Measurements from ENCODE around the gene HDDC2.
A peak's percentile ranks its signal among the peaks of the same experiment; 100 is the strongest.

HDDC2 gene, protein sequence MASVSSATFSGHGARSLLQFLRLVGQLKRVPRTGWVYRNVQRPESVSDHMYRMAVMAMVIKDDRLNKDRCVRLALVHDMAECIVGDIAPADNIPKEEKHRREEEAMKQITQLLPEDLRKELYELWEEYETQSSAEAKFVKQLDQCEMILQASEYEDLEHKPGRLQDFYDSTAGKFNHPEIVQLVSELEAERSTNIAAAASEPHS

GRCh38 chr6:125301435-125302391 lies at the start of gene HDDC2:
TSS of gene HDDC2 (minus strand) at chr6:125301967. CDS start at chr6:125301932, 35 bp downstream.
- DNase-seq (ENCODE audit: low read depth): no peak
- peak within 1 kb of the TSS; percentile 71 for H3K4me3 ChIP-seq (ENCODE audit: low read length)
- TF ChIP-seq CTCF (conservative IDR thresholded peaks at IDR 0.05; ENCODE audit: low read depth, low read length): no peak

DNA sequence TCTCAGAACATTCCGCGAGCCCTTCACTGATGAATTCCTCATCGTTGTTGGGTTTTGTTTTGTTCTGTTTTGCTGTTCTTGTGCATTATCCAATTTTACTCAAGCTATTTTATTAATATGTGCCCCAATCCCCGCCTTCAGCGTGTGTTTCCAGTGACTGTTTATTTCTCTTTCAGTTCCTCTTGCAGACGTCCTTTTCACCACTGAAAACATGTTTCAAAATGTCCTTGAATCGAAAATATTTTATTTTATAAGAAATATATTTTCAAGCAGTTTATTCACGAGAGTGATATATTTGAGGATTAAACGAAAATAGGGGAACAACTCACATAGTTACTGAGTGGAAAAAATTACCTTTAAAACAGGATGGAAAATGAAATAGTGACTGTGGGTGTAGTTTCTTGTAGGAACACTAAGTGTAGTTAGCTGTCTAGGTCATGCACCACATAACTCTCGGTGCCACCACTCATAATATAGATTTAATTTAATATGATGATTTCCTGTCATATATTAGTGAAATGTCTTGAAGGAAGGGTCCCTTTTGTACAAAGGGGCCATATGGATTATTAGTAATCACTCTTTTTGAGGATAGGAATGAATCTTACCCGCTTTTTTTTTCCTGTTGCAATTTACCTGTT lies 45.3 kb upstream of the HDDC2 start:
- TF ChIP-seq CTCF (conservative IDR thresholded peaks at IDR 0.05; ENCODE audit: low read depth, low read length): no peak
- no peak overlapping the region for H3K4me3 ChIP-seq (ENCODE audit: low read length)
- DNase-seq (ENCODE audit: low read depth): no peak

DNA sequence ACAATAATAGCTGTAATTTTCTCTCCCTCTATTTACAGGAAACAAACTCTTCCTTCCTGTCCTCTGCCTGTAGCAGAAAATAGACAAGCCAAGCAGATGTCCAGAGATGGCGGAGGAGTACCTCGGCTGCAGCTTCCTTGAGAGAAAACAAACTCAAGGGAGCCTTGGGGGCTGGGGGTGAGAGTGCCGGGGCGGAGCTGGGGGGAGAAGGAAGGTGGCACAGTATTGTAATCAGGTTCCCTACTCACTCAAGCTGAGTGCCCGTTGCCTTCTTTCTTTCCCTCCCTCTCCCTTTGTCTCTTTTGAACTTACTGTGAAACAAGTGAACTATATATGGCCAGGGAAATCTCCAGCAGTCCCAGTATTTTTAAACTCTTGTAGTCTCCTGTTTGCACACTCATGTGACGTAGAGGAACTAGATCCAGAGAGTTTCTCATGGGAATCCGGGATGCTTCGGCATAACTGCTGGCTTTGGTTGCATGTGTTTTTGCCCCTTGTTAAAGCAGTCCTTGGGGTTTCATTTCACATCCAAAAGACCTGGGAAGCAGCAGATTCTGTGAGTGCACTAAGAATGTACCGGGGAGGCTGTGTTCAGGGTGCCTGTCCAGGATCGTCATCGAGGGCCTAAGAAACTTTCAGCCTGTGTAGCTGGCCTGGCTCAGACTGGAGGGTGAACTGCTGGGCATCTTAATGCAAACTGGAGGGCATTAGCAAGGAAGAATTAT lies 44.6 kb upstream of the HDDC2 start:
- no peak overlapping the region for H3K4me3 ChIP-seq (ENCODE audit: low read length)
- DNase-seq (ENCODE audit: low read depth): no peak
- no peak for TF ChIP-seq CTCF (conservative IDR thresholded peaks at IDR 0.05; ENCODE audit: low read depth, low read length)

GRCh38 chr6:125341460-125341859 lies 39.7 kb upstream of the HDDC2 start:
- no peak for TF ChIP-seq CTCF (conservative IDR thresholded peaks at IDR 0.05; ENCODE audit: low read depth, low read length)
- no peak overlapping the region for H3K4me3 ChIP-seq (ENCODE audit: low read length)
- no peak for DNase-seq (ENCODE audit: low read depth)

GRCh38 chr6:125340991-125341390 lies 39.2 kb upstream of the HDDC2 start:
- no peak for DNase-seq (ENCODE audit: low read depth)
- TF ChIP-seq CTCF (conservative IDR thresholded peaks at IDR 0.05; ENCODE audit: low read depth, low read length): no peak
- no peak overlapping the region for H3K4me3 ChIP-seq (ENCODE audit: low read length)

DNA sequence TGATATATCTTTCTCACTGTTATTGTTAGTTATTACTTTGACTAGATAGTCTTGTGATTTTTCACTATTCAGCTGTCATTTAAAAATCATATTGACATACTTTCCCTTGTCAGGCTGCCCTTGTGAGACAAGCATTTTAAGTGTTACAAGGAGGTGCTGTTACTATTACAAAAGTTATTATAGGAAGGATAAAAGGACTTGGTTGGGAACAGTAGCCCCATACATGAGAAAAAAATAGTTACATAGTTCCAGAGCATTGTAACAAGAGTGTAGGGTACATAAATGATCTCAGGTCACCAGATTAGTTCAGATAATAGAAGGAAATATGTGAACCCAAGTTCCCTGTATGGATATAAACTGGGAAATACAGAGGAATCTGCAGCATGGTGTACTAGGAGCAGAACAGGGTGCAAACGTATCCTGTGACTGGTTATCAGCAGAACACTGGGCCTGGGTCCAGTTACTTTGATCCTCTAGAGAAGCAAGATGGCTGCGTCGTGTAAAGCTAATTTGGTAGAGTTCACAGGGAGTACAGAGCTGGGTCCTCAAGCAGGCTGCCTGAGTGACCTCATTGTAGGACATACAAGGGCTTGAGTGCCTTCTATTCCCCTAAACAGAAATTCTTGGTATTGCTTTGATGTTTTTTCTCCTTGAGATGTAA lies 38.5 kb upstream of the HDDC2 start:
- no peak for DNase-seq (ENCODE audit: low read depth)
- no peak overlapping the region for H3K4me3 ChIP-seq (ENCODE audit: low read length)
- no peak for TF ChIP-seq CTCF (conservative IDR thresholded peaks at IDR 0.05; ENCODE audit: low read depth, low read length)
